CD14-positive monocyte (primary cell): ENCODE measurements around the gene SRSF4. TPM values are rescaled to one million over a fixed set of nuclear protein-coding genes. Genes with fewer than 3 reads are reported as not detected.

ENCODE experiments used
- DNase-seq, 3 donors: peaks; one replicate each; pipeline ENCODE4 v3.0.0-alpha.2; 2011 to 2022
- H2AFZ ChIP-seq: 2 replicates; pipeline ENCODE4 v1.6.0; 2012; ENCODE audit warnings: mild to moderate bottlenecking, low read depth, low read length, inconsistent platforms; ENCODE audit not compliant: insufficient read depth, poor library complexity, severe bottlenecking
- H3K27ac ChIP-seq, 2 donors: 1 replicate in 1 of 2; 2 replicates in 1 of 2; pipeline ENCODE4 v1.5.1; 2012 to 2013; ENCODE audit warnings: low read length in 2 of 2, control low read depth in 1 of 2, inconsistent platforms in 1 of 2, low read depth in 1 of 2, mild to moderate bottlenecking in 1 of 2
- H3K27me3 ChIP-seq, 2 donors: one replicate each; pipeline versions ENCODE4 v1.6.0 to v1.6.1; 2011 to 2013; ENCODE audit warnings: low read length in 2 of 2; ENCODE audit not compliant: control insufficient read depth in 2 of 2, insufficient read depth in 2 of 2
- H3K36me3 ChIP-seq, 2 donors: replicated peaks in 1 of 2; 1 replicate in 1 of 2; 2 replicates in 1 of 2; pipeline versions ENCODE4 v1.5.1 to v1.6.1; 2012 to 2013; ENCODE audit warnings: low read length in 2 of 2, control low read depth in 1 of 2, inconsistent platforms in 1 of 2, mild to moderate bottlenecking in 1 of 2; ENCODE audit not compliant: insufficient read depth in 2 of 2, control insufficient read depth in 1 of 2
- H3K4me1 ChIP-seq, 2 donors: 1 replicate in 1 of 2; 2 replicates in 1 of 2; pipeline versions ENCODE4 v1.5.1 to v1.6.1; 2012 to 2013; ENCODE audit warnings: low read length in 2 of 2, control low read depth in 1 of 2, inconsistent platforms in 1 of 2, mild to moderate bottlenecking in 1 of 2, moderate library complexity in 1 of 2; ENCODE audit not compliant: insufficient read depth in 2 of 2, control insufficient read depth in 1 of 2
- H3K4me2 ChIP-seq: replicated peaks from 2 replicates; pipeline ENCODE3; 2012; ENCODE audit warnings: low read length, moderate library complexity, mild to moderate bottlenecking; ENCODE audit not compliant: poor library complexity, severe bottlenecking; ENCODE audit errors: extremely low read depth
- H3K4me3 ChIP-seq, 3 experiments: fragments of 200-600 bp in 1 of 3; sonication (generic) in 1 of 3; replicated peaks in 1 of 3; 1 replicate in 2 of 3; 2 replicates in 1 of 3; pipeline ENCODE4 v1.5.1; 2011 to 2013; ENCODE audit warnings: low read length in 3 of 3, mild to moderate bottlenecking in 3 of 3, control low read depth in 2 of 3, low read depth in 2 of 3, inconsistent platforms in 1 of 3, moderate library complexity in 1 of 3
- H3K79me2 ChIP-seq: 2 replicates; pipeline ENCODE4 v1.6.0; 2012; ENCODE audit warnings: mild to moderate bottlenecking, control low read depth, inconsistent platforms, low read length, moderate library complexity; ENCODE audit not compliant: insufficient read depth
- H3K9ac ChIP-seq: 2 replicates; pipeline ENCODE4 v1.6.0; 2017; ENCODE audit warnings: low read length, mild to moderate bottlenecking; ENCODE audit not compliant: insufficient read depth, poor library complexity, severe bottlenecking
- H3K9me3 ChIP-seq, 2 donors: replicated peaks in 1 of 2; 1 replicate in 1 of 2; 2 replicates in 1 of 2; pipeline versions ENCODE4 v1.5.1 to v1.6.1; 2012 to 2013; ENCODE audit warnings: low read length in 2 of 2, control low read depth in 1 of 2; ENCODE audit not compliant: control insufficient read depth in 1 of 2, insufficient read depth in 1 of 2
- H4K20me1 ChIP-seq: 2 replicates; pipeline ENCODE4 v1.6.0; 2012; ENCODE audit warnings: mild to moderate bottlenecking, low read length, control low read depth, moderate library complexity; ENCODE audit not compliant: insufficient read depth
- H3K27ac Mint-ChIP-seq, 7 donors: one replicate each; pipeline ENCODE4 v1.8.0; 2020; ENCODE audit warnings: mild to moderate bottlenecking in 7 of 7, mixed read lengths in 7 of 7, moderate library complexity in 6 of 7, inconsistent platforms in 2 of 7
- H3K27me3 Mint-ChIP-seq, 3 donors: one replicate each; pipeline ENCODE4 v1.8.0; 2021 to 2022; ENCODE audit warnings: low read depth in 3 of 3, mild to moderate bottlenecking in 3 of 3, mixed read lengths in 3 of 3, moderate library complexity in 3 of 3, inconsistent platforms in 1 of 3
- H3K36me3 Mint-ChIP-seq, 2 donors: one replicate each; pipeline ENCODE4 v1.8.0; 2020; ENCODE audit warnings: mixed read lengths in 2 of 2, inconsistent platforms in 1 of 2, mild to moderate bottlenecking in 1 of 2
- H3K4me1 Mint-ChIP-seq: one replicate; pipeline ENCODE4 v1.8.0; 2020; ENCODE audit warnings: mild to moderate bottlenecking, mixed read lengths
- H3K4me3 Mint-ChIP-seq, 2 donors: one replicate each; pipeline ENCODE4 v1.8.0; 2020; ENCODE audit warnings: mild to moderate bottlenecking in 2 of 2, mixed read lengths in 2 of 2, moderate library complexity in 1 of 2
- H3K9me3 Mint-ChIP-seq, 7 donors: one replicate each; pipeline ENCODE4 v1.8.0; 2020 to 2022; ENCODE audit warnings: mixed read lengths in 7 of 7, mild to moderate bottlenecking in 6 of 7, moderate library complexity in 6 of 7, inconsistent platforms in 2 of 7
- CTCF ChIP-seq: fragments of 200-600 bp; IDR thresholded peaks from one replicate; pipeline ENCODE4 v1.8.0; 2022; ENCODE audit warnings: antibody characterized with exemption, mild to moderate bottlenecking
- WGBS: methylation state at CpG from one replicate; pipeline ENCODE4 v1.1.5; 2013; ENCODE audit warnings: missing lambda C conversion rate; ENCODE audit not compliant: insufficient coverage; 5-methylcytosine and 5-hydroxymethylcytosine counted together
- intact Hi-C, 2 donors: fragments of 100-400 bp; cut with micrococcal nuclease; formaldehyde crosslinking; loops; one replicate each; pipeline versions ENCODE4 v1.15.0 to v1.15.1; 2023
- polyA plus RNA-seq, 3 donors: library from polyadenylated mRNA; depleted of rRNA in 1 of 3; unstranded in 2 of 3; stranded (reverse) in 1 of 3; fragments of 300-500 nt in 2 of 3; fragments of >200 nt in 1 of 3; fragmentation: Illumina TruSeq in 2 of 3; gene quantifications; 1 replicate in 2 of 3; 2 replicates in 1 of 3; pipeline ENCODE4 v1.2.3, GENCODE V29; 2012 to 2021

Gene SRSF4
- polyA plus RNA-seq, 3 donors = 38.4 to 66.8 (median 55.5) TPM

DNA sequence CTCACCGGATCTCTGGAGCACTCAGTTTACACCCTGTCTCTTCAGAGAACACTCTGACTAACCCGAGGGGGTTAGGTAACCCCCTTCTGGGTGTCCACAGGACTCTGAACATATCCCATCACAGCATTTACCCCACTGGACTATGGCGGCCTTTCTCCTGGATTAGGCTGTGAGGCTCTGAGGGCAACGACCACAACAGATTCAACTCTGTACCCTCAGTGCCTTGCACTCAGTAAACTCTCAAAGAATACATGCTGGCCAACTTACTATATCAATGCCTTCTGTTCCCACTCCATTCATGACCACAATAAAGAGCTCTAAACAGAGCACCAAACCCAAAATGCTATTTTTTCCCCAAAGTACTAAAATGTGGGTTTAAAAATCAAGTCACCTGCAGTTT is 43.7 kb upstream of the SRSF4 start:
- Histone ChIP-seq H3K4me1 (peaks cover 5 to 8% of the 10 kb centered on the region in 2 donors), H3K9ac (no peak overlapping the region), H3K9me3 (no peaks in the 10 kb centered on the region), H3K36me3 (peaks cover 0 to 6% of the 10 kb centered on the region in 2 donors), H3K4me2 (no peak overlapping the region), H2AFZ (no peak overlapping the region), H3K27me3 (no peaks in the 10 kb centered on the region), H3K27ac (no peak overlapping the region), H4K20me1 (no peaks in the 10 kb centered on the region), H3K4me3 (no peak overlapping the region), H3K79me2 (peaks cover 6% of the 10 kb centered on the region)
- no peak for TF ChIP-seq CTCF
- Mint-ChIP-seq H3K36me3 (peaks cover 9 to 13% of the 10 kb centered on the region in 2 donors), H3K4me1 (peaks cover 9% of the 10 kb centered on the region), H3K27ac (no peak overlapping the region), H3K27me3 (no peaks in the 10 kb centered on the region), H3K9me3 (no peaks in the 10 kb centered on the region), H3K4me3 (no peak overlapping the region)
- 90% methylated on average over 3 of the region's 4 CpGs for WGBS
- intact Hi-C loops = no loop called here
- DNase-seq = no peak

DNA sequence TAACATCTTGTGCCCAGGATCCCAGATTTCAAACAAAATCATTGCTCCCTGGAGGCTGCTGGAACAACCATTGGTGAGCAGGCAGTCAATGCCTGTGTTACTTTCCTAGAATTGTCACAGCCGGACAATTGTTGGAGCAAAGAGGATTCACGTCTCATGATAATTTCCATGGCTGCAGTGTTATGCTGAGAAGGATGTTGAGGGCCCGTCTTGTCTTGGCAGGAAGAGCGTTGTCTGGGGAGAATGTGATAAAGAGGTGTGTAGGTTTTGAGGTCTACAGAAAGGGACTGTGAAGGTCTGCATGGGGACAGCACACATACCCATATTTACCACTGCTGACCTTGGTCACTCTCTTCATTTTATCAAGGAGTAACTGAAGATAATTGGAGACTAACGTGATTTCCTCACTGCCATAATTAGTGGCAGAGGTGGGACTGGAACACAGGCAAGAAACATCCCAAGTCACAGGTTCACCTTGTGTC is 42.7 kb upstream of the SRSF4 start:
- no peak overlapping the region for H3K4me3 Mint-ChIP-seq
- H3K36me3 Mint-ChIP-seq = peaks cover 9 to 16% of the 10 kb centered on the region in 2 donors
- 100% methylated on average over 2 of the region's 5 CpGs for WGBS
- DNase-seq = no peak
- H3K9me3 Mint-ChIP-seq = no peaks in the 10 kb centered on the region
- Histone ChIP-seq H3K27ac (no peak overlapping the region), H3K79me2 (no peaks in the 10 kb centered on the region), H3K9me3 (no peaks in the 10 kb centered on the region), H3K4me2 (no peak overlapping the region), H4K20me1 (no peaks in the 10 kb centered on the region), H3K36me3 (peaks cover 0 to 6% of the 10 kb centered on the region in 2 donors), H3K4me1 (no peaks in the 10 kb centered on the region), H3K9ac (no peak overlapping the region), H2AFZ (no peak overlapping the region), H3K27me3 (no peaks in the 10 kb centered on the region), H3K4me3 (no peak overlapping the region)
- no peak for TF ChIP-seq CTCF
- intact Hi-C loops = no loop called here
- peak overlapping the region in 1 of 7 donors; percentile 8 for H3K27ac Mint-ChIP-seq
- no peaks in the 10 kb centered on the region for H3K27me3 Mint-ChIP-seq
- H3K4me1 Mint-ChIP-seq = no peaks in the 10 kb centered on the region
